ENCODE data around the gene GNG8.

GRCh38 chr19:46635920-46636761 is at the start of gene GNG8:
- TF ChIP-seq CHD2 (IDR thresholded peaks at IDR 0.05; ENCODE audit: low read length, partially characterized antibody) = no peak
- no peak for TF ChIP-seq REST (IDR thresholded peaks at IDR 0.05; ENCODE audit: low read depth, low read length)
- no peak for TF ChIP-seq FOXM1 (IDR thresholded peaks at IDR 0.05; ENCODE audit: low read depth)
- TF ChIP-seq POLR2AphosphoS5 (IDR thresholded peaks at IDR 0.05; ENCODE audit: low read depth, low read length) = no peak
- TF ChIP-seq EZH2phosphoT487 (IDR thresholded peaks at IDR 0.05; ENCODE audit: borderline replicate concordance, low read depth) = no peak
- no peak for TF ChIP-seq SMC3 (IDR thresholded peaks at IDR 0.05; ENCODE audit: low read depth, low read length)
- no peak for TF ChIP-seq CTCF (IDR thresholded peaks at IDR 0.05)
- TF ChIP-seq FOSL2 (IDR thresholded peaks at IDR 0.05; ENCODE audit: borderline replicate concordance, low read depth) = no peak
- TF ChIP-seq GATA2 (CRISPR knock-in tag; IDR thresholded peaks at IDR 0.05) = no peak
- no peak for TF ChIP-seq TAF1 (IDR thresholded peaks at IDR 0.05; ENCODE audit: borderline replicate concordance, low read depth, low read length)
- no peak for TF ChIP-seq PBX3 (IDR thresholded peaks at IDR 0.05)
